GM12878 (cell line): ENCODE results near the gene DTNA. TPM values are rescaled to one million over a fixed set of nuclear protein-coding genes. Genes with fewer than 3 reads are reported as not detected.

Experiments used
- ATAC-seq: fragments of 200-7000 bp; cut with Tn5 transposase; 3 replicates; pipeline ENCODE4 v1.9.1; 2020; ENCODE audit warnings: mild to moderate bottlenecking, moderate library complexity
- BruUV-seq: library from RNA; stranded (reverse); fragments of 400-500 nt; replicated peaks from 2 replicates; lab custom pipeline; 2021; lab: Mats Ljungman, UMichigan
- CTCF ChIA-PET: fragments of 300-600 bp; sonication (Branson Sonifier 250); formaldehyde crosslinking; extraction: SDS; loops from one replicate; lab custom pipeline; 2021; ENCODE audit warnings: inconsistent platforms; lab: Yijun Ruan, JAX
- POLR2A ChIA-PET: fragments of 350-600 bp; formaldehyde crosslinking; extraction: SDS; loops from one replicate; lab custom pipeline; 2021; ENCODE audit warnings: inconsistent platforms; lab: Charles Lee
- RAD21 ChIA-PET: fragments of 300-600 bp; sonication (Branson Sonifier 250); formaldehyde crosslinking; loops from one replicate; lab custom pipeline; 2023; ENCODE audit warnings: antibody characterized with exemption; ENCODE audit not compliant: unreplicated experiment; lab: Charles Lee
- SMC1A ChIA-PET: fragments of 300-600 bp; sonication (Branson Sonifier 250); formaldehyde crosslinking; loops from one replicate; lab custom pipeline; 2023; ENCODE audit not compliant: unreplicated experiment, uncharacterized antibody; lab: Charles Lee
- DNase-seq: peaks from one replicate; pipeline ENCODE4 v3.0.0-alpha.2; 2011; ENCODE audit warnings: low read depth, low spot score
- FAIRE-seq: peaks from 3 replicates; lab custom pipeline; 2011; peaks lifted over from hg19 to GRCh38; lab: Jason Lieb, UNC
- H2AFZ ChIP-seq: 2 replicates; pipeline ENCODE4 v1.6.0; 2011; ENCODE audit warnings: low read depth, low read length, control low read depth; ENCODE audit not compliant: control insufficient read depth
- H3K27ac ChIP-seq: 2 replicates; pipeline ENCODE4 v1.5.1; 2011; ENCODE audit warnings: control low read depth; ENCODE audit not compliant: control insufficient read depth, insufficient read depth
- H3K27me3 ChIP-seq, 2 experiments: replicated peaks in 1 of 2; 2 replicates each; pipeline versions ENCODE4 v1.6.0 to v1.6.1; 2011; ENCODE audit warnings: low read length in 1 of 2; ENCODE audit not compliant: control insufficient read depth in 2 of 2, insufficient read depth in 2 of 2
- H3K36me3 ChIP-seq, 2 experiments: 2 replicates each; pipeline ENCODE4 v1.5.1; 2011; ENCODE audit warnings: low read length in 1 of 2; ENCODE audit not compliant: control insufficient read depth in 2 of 2, insufficient read depth in 2 of 2
- H3K4me1 ChIP-seq: 2 replicates; pipeline ENCODE4 v1.6.1; 2011; ENCODE audit warnings: mild to moderate bottlenecking, low read length, moderate library complexity, mixed read lengths; ENCODE audit not compliant: control insufficient read depth, insufficient read depth
- H3K4me2 ChIP-seq: 2 replicates; pipeline ENCODE4 v1.6.0; 2011; ENCODE audit warnings: control low read depth; ENCODE audit not compliant: control insufficient read depth, insufficient read depth
- H3K4me3 ChIP-seq: fragments of 200-600 bp; sonication (generic); 2 replicates; pipeline ENCODE4 v1.5.1; 2016
- H3K79me2 ChIP-seq: 2 replicates; pipeline ENCODE4 v1.6.0; 2011; ENCODE audit warnings: low read length; ENCODE audit not compliant: control insufficient read depth, insufficient read depth
- H3K9ac ChIP-seq: 2 replicates; pipeline ENCODE4 v1.8.0; 2011; ENCODE audit warnings: low read length, control low read depth, mixed read lengths; ENCODE audit not compliant: control insufficient read depth, insufficient read depth
- H3K9me3 ChIP-seq: replicated peaks from 3 replicates; pipeline ENCODE4 v1.5.1; 2011; ENCODE audit warnings: mild to moderate bottlenecking, low read length; ENCODE audit not compliant: control insufficient read depth, insufficient read depth
- H4K20me1 ChIP-seq: 2 replicates; pipeline ENCODE4 v1.6.0; 2011; ENCODE audit not compliant: control insufficient read depth, insufficient read depth
- BCL11A ChIP-seq: IDR thresholded peaks from 2 replicates; pipeline ENCODE4 v1.6.1; 2011; ENCODE audit warnings: low read depth, low read length
- E2F8 ChIP-seq: fragments of 450-650 bp; IDR thresholded peaks from 2 replicates; pipeline ENCODE4 v1.6.1; 2018; ENCODE audit warnings: mild to moderate bottlenecking, low read depth, moderate library complexity; ENCODE audit not compliant: partially characterized antibody
- ETV6 ChIP-seq, 2 experiments: fragments of 450-650 bp in 1 of 2; IDR thresholded peaks in 1 of 2; conservative IDR thresholded peaks in 1 of 2; 2 replicates each; pipeline ENCODE4 v1.6.1; 2014; ENCODE audit warnings: antibody characterized with exemption in 1 of 2, borderline replicate concordance in 1 of 2, low read depth in 1 of 2, mild to moderate bottlenecking in 1 of 2, moderate library complexity in 1 of 2
- NFXL1 ChIP-seq: fragments of 450-650 bp; IDR thresholded peaks from 2 replicates; pipeline ENCODE4 v1.6.1; 2017; ENCODE audit warnings: antibody characterized with exemption, mild to moderate bottlenecking, borderline replicate concordance
- NR2C2 ChIP-seq: IDR thresholded peaks from 2 replicates; pipeline ENCODE4 v1.6.1; 2011; ENCODE audit warnings: borderline replicate concordance, low read depth; ENCODE audit not compliant: control insufficient read depth, insufficient read length
- NR2F1 ChIP-seq: fragments of 450-650 bp; conservative IDR thresholded peaks from 2 replicates; pipeline ENCODE4 v1.6.1; 2017; ENCODE audit warnings: mild to moderate bottlenecking
- SMAD5 ChIP-seq: IDR thresholded peaks from 2 replicates; pipeline ENCODE4 v1.6.1; 2016; ENCODE audit warnings: antibody characterized with exemption, low read depth
- ZNF592 ChIP-seq: fragments of 450-650 bp; IDR thresholded peaks from 2 replicates; pipeline ENCODE4 v1.6.1; 2017; ENCODE audit warnings: mild to moderate bottlenecking, moderate library complexity
- WGBS: methylation state at CpG from one replicate; pipeline ENCODE4 v1.1.6; 2016; ENCODE audit warnings: low lambda C conversion rate; ENCODE audit not compliant: insufficient replicate concordance, insufficient coverage; ENCODE audit errors: missing lambda C conversion rate; 5-methylcytosine and 5-hydroxymethylcytosine counted together
- in situ Hi-C: fragments of 300-500 bp; cut with MboI; formaldehyde crosslinking; loops from 9 replicates; pipeline ENCODE4 v1.14.3; 2018; ENCODE audit warnings: mixed read lengths
- intact Hi-C: fragments of 100-400 bp; cut with micrococcal nuclease; formaldehyde crosslinking; loops from one replicate; pipeline ENCODE4 v1.14.2; 2022; ENCODE audit not compliant: unreplicated experiment
- polyA plus RNA-seq, 11 experiments: library from polyadenylated mRNA; depleted of rRNA in 4 of 11; unstranded in 6 of 11; stranded (reverse) in 5 of 11; fragments of >200 nt; fragmentation: Nextera tagmentation in 4 of 11; fragmentation: Illumina TruSeq in 1 of 11; extraction: Ambion mirVana in 4 of 11; extraction: Trizol in 1 of 11; gene quantifications; 1 replicate in 1 of 11; 2 replicates in 10 of 11; pipeline versions ENCODE4 v1.2.1 to v1.2.3, GENCODE V29; 2011 to 2016; ENCODE audit warnings: inconsistent platforms in 2 of 11, missing spikeins in 2 of 11, low read depth in 1 of 11
- total RNA-seq, 4 experiments: library from RNA; depleted of rRNA in 3 of 4; stranded (reverse); fragments of >200 nt in 3 of 4; fragmentation: Illumina TruSeq in 1 of 4; extraction: Trizol in 1 of 4; gene quantifications; 2 replicates each; pipeline versions ENCODE4 v1.2.1 to v1.2.3, GENCODE V29; 2013 to 2021
- TF ChIP-seq, protein P1 (sequence below): fragments of 450-650 bp; IDR thresholded peaks from 2 replicates; pipeline ENCODE4 v1.6.1; 2018; ENCODE audit warnings: borderline replicate concordance, mild to moderate bottlenecking; ENCODE audit not compliant: partially characterized antibody

The DTNA gene
- total and polyA plus RNA-seq, 10 of the 15 experiments (the other 5 are each of a cell fraction or from before 2014, with no cell fraction given): 0.26 to 8.6 (median 0.53) TPM

DNA sequence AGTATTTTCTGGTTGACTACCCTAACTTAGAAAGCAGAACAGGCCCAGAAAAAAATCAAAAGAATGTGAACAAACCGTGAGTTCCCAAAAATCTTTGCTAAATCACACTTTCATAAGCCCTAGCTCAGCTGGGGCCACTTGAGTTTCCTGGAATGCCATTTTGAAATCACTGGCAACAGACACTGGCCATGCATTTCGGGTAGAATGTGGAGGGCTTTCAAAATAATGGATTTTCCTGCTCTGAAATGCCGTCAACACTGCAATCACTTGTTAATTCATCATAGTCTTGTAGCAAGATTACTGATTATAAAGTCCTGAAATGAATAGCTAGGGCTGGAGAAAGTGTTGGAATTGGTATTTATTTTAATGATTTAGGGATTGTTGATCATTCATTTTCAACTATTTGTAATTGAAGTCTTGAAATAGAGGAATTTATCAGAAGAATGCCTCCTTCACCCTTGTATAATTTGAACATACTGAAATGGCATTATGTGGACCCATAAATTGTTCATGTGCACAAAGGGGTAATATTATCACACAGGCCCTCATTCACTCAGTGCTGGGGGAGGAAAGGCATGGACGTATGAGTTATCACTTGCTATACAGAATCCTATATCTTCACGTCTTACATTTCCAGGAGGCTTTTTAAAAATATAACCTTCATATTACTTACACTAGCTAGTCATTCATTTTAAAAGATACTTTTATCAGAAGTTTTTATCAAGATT lies 134.8 kb downstream of the DTNA start:
- ChIA-PET POLR2A (no interaction called here), SMC1A (interaction anchor here (0.6 kb wide), 1 partner anchor 125 kb away, joined by 3 read pairs; no protein-coding TSS in a partner anchor), CTCF (no interaction called here), RAD21 (no interaction called here)
- Histone ChIP-seq H3K27ac (no peak overlapping the region), H2AFZ (no peak overlapping the region), H4K20me1 (no peaks in the 10 kb centered on the region), H3K4me3 (no peak overlapping the region), H3K79me2 (no peaks in the 10 kb centered on the region), H3K4me1 (no peaks in the 10 kb centered on the region), H3K36me3 (no peaks in the 10 kb centered on the region), H3K9ac (no peak overlapping the region), H3K4me2 (no peak overlapping the region), H3K27me3 (no peaks in the 10 kb centered on the region), H3K9me3 (no peaks in the 10 kb centered on the region)
- no TSS peak for BruUV-seq
- intact Hi-C loops (no loop called here), in situ Hi-C loops (no loop called here)
- no peak for DNase-seq
- FAIRE-seq: no peak
- no peak for ATAC-seq
- WGBS: 21% methylated on average over 5 of the region's 5 CpGs
- TF ChIP-seq NR2F1 (no peak), ZNF592 (no peak), ETV6 (conservative IDR thresholded peaks at IDR 0.05 in 1 of 2, IDR thresholded peaks at IDR 0.05 in 1 of 2; ENCODE audit: borderline replicate concordance in 1 of 2, low read depth in 1 of 2) (no peak), SMAD5 (no peak), BCL11A (no peak), E2F8 (no peak), NR2C2 (no peak), NFXL1 (no peak)
- TF ChIP-seq, protein P1, sequence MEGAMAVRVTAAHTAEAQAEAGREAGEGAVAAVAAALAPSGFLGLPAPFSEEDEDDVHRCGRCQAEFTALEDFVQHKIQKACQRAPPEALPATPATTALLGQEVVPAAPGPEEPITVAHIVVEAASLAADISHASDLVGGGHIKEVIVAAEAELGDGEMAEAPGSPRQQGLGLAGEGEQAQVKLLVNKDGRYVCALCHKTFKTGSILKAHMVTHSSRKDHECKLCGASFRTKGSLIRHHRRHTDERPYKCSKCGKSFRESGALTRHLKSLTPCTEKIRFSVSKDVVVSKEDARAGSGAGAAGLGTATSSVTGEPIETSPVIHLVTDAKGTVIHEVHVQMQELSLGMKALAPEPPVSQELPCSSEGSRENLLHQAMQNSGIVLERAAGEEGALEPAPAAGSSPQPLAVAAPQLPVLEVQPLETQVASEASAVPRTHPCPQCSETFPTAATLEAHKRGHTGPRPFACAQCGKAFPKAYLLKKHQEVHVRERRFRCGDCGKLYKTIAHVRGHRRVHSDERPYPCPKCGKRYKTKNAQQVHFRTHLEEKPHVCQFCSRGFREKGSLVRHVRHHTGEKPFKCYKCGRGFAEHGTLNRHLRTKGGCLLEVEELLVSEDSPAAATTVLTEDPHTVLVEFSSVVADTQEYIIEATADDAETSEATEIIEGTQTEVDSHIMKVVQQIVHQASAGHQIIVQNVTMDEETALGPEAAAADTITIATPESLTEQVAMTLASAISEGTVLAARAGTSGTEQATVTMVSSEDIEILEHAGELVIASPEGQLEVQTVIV: no peak
